Mesenchymal stem cell (in vitro differentiated cells and primary cell): ENCODE data around the gene GDPD4.
A peak's percentile ranks its signal among the peaks of the same experiment; 100 is the strongest.

ENCODE experiments used
- DNase-seq: peaks from one replicate; pipeline ENCODE4 v3.0.0-alpha.2; 2013
- H2AFZ ChIP-seq: one replicate; pipeline ENCODE4 v1.6.1; 2013; ENCODE audit warnings: low read depth, mild to moderate bottlenecking, control low read depth, inconsistent platforms, low read length, moderate library complexity
- H2AK5ac ChIP-seq: 2 replicates; pipeline ENCODE4 v1.6.1; 2013; ENCODE audit warnings: low read length, moderate library complexity, mild to moderate bottlenecking, inconsistent platforms; ENCODE audit not compliant: severe bottlenecking
- H2BK120ac ChIP-seq: one replicate; pipeline ENCODE4 v1.6.1; 2013; ENCODE audit warnings: low read depth, mild to moderate bottlenecking, inconsistent platforms, low read length, moderate library complexity
- H2BK12ac ChIP-seq, 2 experiments: one replicate each; pipeline ENCODE4 v1.6.1; 2013; ENCODE audit warnings: inconsistent platforms in 2 of 2, low read length in 2 of 2, mild to moderate bottlenecking in 2 of 2, moderate library complexity in 2 of 2, control low read depth in 1 of 2
- H2BK15ac ChIP-seq: one replicate; pipeline ENCODE4 v1.6.1; 2013; ENCODE audit warnings: mild to moderate bottlenecking, low read depth, inconsistent platforms; ENCODE audit not compliant: poor library complexity, severe bottlenecking
- H2BK5ac ChIP-seq: 2 replicates; pipeline ENCODE4 v1.6.1; 2013; ENCODE audit warnings: low read depth, mild to moderate bottlenecking, low read length, control low read depth, inconsistent platforms; ENCODE audit not compliant: poor library complexity, severe bottlenecking
- H3K14ac ChIP-seq, 2 experiments: one replicate each; pipeline ENCODE4 v1.6.1; 2013; ENCODE audit warnings: inconsistent platforms in 2 of 2, low read length in 2 of 2, control low read depth in 1 of 2, mild to moderate bottlenecking in 1 of 2, moderate library complexity in 1 of 2
- H3K18ac ChIP-seq, 2 experiments: one replicate each; pipeline ENCODE4 v1.6.1; 2013; ENCODE audit warnings: inconsistent platforms in 2 of 2, low read length in 2 of 2, control low read depth in 1 of 2, low read depth in 1 of 2, mild to moderate bottlenecking in 1 of 2
- H3K23ac ChIP-seq, 2 experiments: one replicate each; pipeline ENCODE4 v1.6.1; 2013; ENCODE audit warnings: inconsistent platforms in 2 of 2, low read length in 2 of 2, mild to moderate bottlenecking in 2 of 2, moderate library complexity in 2 of 2, control low read depth in 1 of 2
- H3K27ac ChIP-seq: 2 replicates; pipeline ENCODE4 v1.5.1; 2013; ENCODE audit warnings: mild to moderate bottlenecking, moderate library complexity, low read length, control low read depth, inconsistent platforms; ENCODE audit not compliant: poor library complexity, severe bottlenecking
- H3K27me3 ChIP-seq, 2 experiments: 2 replicates each; pipeline versions ENCODE4 v1.6.1 to v1.7.0; 2013; ENCODE audit warnings: low read length in 2 of 2, mild to moderate bottlenecking in 2 of 2, moderate library complexity in 2 of 2, control low read depth in 1 of 2, inconsistent platforms in 1 of 2; ENCODE audit not compliant: control insufficient read depth in 1 of 2, insufficient read depth in 1 of 2
- H3K36me3 ChIP-seq, 2 experiments: 2 replicates each; pipeline versions ENCODE4 v1.6.1 to v1.7.0; 2013; ENCODE audit warnings: low read length in 2 of 2, control low read depth in 1 of 2, inconsistent platforms in 1 of 2, low read depth in 1 of 2, mild to moderate bottlenecking in 1 of 2; ENCODE audit not compliant: insufficient read depth in 2 of 2, control insufficient read depth in 1 of 2
- H3K4ac ChIP-seq, 2 experiments: one replicate each; pipeline ENCODE4 v1.6.1; 2013; ENCODE audit warnings: inconsistent platforms in 2 of 2, low read length in 2 of 2, mild to moderate bottlenecking in 2 of 2, moderate library complexity in 2 of 2, control low read depth in 1 of 2, low read depth in 1 of 2
- H3K4me1 ChIP-seq: 2 replicates; pipeline ENCODE4 v1.6.1; 2013; ENCODE audit warnings: low read depth, low read length, control low read depth; ENCODE audit not compliant: control insufficient read depth, insufficient read depth
- H3K4me2 ChIP-seq: 2 replicates; pipeline ENCODE4 v1.6.1; 2013; ENCODE audit warnings: low read length, mild to moderate bottlenecking, inconsistent platforms; ENCODE audit not compliant: poor library complexity, severe bottlenecking
- H3K4me3 ChIP-seq, 2 experiments: 2 replicates each; pipeline versions ENCODE4 v1.5.1 to v1.7.0; 2013; ENCODE audit warnings: low read length in 2 of 2, mild to moderate bottlenecking in 2 of 2, control low read depth in 1 of 2, low read depth in 1 of 2; ENCODE audit not compliant: insufficient read depth in 1 of 2
- H3K79me1 ChIP-seq: replicated peaks from 2 replicates; pipeline ENCODE4 v1.6.1; 2013; ENCODE audit warnings: mild to moderate bottlenecking, control low read depth, low read length, inconsistent platforms; ENCODE audit not compliant: poor library complexity, severe bottlenecking
- H3K9ac ChIP-seq: 2 replicates; pipeline ENCODE4 v1.7.0; 2013; ENCODE audit warnings: mild to moderate bottlenecking, low read length, moderate library complexity
- H3K9me3 ChIP-seq: 2 replicates; pipeline ENCODE4 v1.7.0; 2013; ENCODE audit warnings: mild to moderate bottlenecking, low read length; ENCODE audit not compliant: control insufficient read depth
- H4K8ac ChIP-seq: one replicate; pipeline ENCODE4 v1.6.1; 2013; ENCODE audit warnings: inconsistent platforms, mild to moderate bottlenecking, low read length, moderate library complexity
- H4K91ac ChIP-seq: one replicate; pipeline ENCODE4 v1.6.1; 2013; ENCODE audit warnings: mild to moderate bottlenecking, low read length, inconsistent platforms
- WGBS: methylation state at CpG from one replicate; pipeline ENCODE4 v1.1.7; 2013; ENCODE audit warnings: mixed read lengths; 5-methylcytosine and 5-hydroxymethylcytosine counted together

Gene GDPD4

GRCh38 chr11:77179681-77180080 lies 121.8 kb downstream of the GDPD4 start:
- H3K36me3 ChIP-seq = no peaks in the 10 kb centered on the region
- no peak overlapping the region for H2BK5ac ChIP-seq
- H3K4me2 ChIP-seq = no peak overlapping the region
- H3K23ac ChIP-seq = no peak overlapping the region
- H3K9ac ChIP-seq = no peak overlapping the region
- WGBS = 94% methylated on average over 19 of the region's 19 CpGs
- H3K18ac ChIP-seq = no peak overlapping the region
- no peak overlapping the region for H2BK120ac ChIP-seq
- H3K4ac ChIP-seq = no peak overlapping the region
- H4K8ac ChIP-seq = no peak overlapping the region
- peak overlapping the region in 1 of 2 experiments; percentile 51 for H3K14ac ChIP-seq
- peaks cover 12% of the 10 kb centered on the region for H3K4me1 ChIP-seq
- H2AK5ac ChIP-seq = no peak overlapping the region
- no peak overlapping the region for H4K91ac ChIP-seq
- H2AFZ ChIP-seq = no peak overlapping the region
- no peaks in the 10 kb centered on the region for H3K9me3 ChIP-seq
- H3K27ac ChIP-seq = no peak overlapping the region
- H3K79me1 ChIP-seq = no peaks in the 10 kb centered on the region
- no peak overlapping the region for H2BK12ac ChIP-seq
- no peak overlapping the region for H3K4me3 ChIP-seq
- H3K27me3 ChIP-seq = peaks cover 20 to 34% of the 10 kb centered on the region in 2 experiments
- H2BK15ac ChIP-seq = no peak overlapping the region
- DNase-seq = no peak

GRCh38 chr11:77179048-77179447 lies 122.4 kb downstream of the GDPD4 start:
- WGBS = 78% methylated on average over 5 of the region's 5 CpGs
- Histone ChIP-seq H4K91ac (no peak overlapping the region), H3K4ac (no peak overlapping the region)

GRCh38 chr11:77178150-77178549 lies 123.3 kb downstream of the GDPD4 start:
- no peaks in the 10 kb centered on the region for H3K36me3 ChIP-seq
- H2BK120ac ChIP-seq = no peak overlapping the region
- H2BK12ac ChIP-seq = no peak overlapping the region
- no peak overlapping the region for H3K27ac ChIP-seq
- peaks cover 17% of the 10 kb centered on the region for H3K4me1 ChIP-seq
- H3K14ac ChIP-seq = no peak overlapping the region
- no peak overlapping the region for H3K4ac ChIP-seq
- H3K18ac ChIP-seq = no peak overlapping the region
- H3K23ac ChIP-seq = no peak overlapping the region
- WGBS = 49% methylated on average over 4 of the region's 4 CpGs
- H4K91ac ChIP-seq = no peak overlapping the region
- no peaks in the 10 kb centered on the region for H3K9me3 ChIP-seq
- H3K27me3 ChIP-seq = peaks cover 7 to 33% of the 10 kb centered on the region in 2 experiments
- no peak overlapping the region for H2BK15ac ChIP-seq
- H4K8ac ChIP-seq = no peak overlapping the region
- no peak overlapping the region for H3K4me2 ChIP-seq
- DNase-seq = no peak
- no peak overlapping the region for H2BK5ac ChIP-seq
- no peak overlapping the region for H3K9ac ChIP-seq
- H2AFZ ChIP-seq = no peak overlapping the region
- no peak overlapping the region for H3K4me3 ChIP-seq
- no peak overlapping the region for H2AK5ac ChIP-seq
- no peaks in the 10 kb centered on the region for H3K79me1 ChIP-seq

More at GRCh38 chr11:77179048-77179447, 122.4 kb downstream of the GDPD4 start:
- H3K18ac ChIP-seq = no peak overlapping the region
- no peaks in the 10 kb centered on the region for H3K79me1 ChIP-seq
- H2AFZ ChIP-seq = no peak overlapping the region
- no peak overlapping the region for H3K4me2 ChIP-seq
- no peaks in the 10 kb centered on the region for H3K36me3 ChIP-seq
- no peak overlapping the region for H3K14ac ChIP-seq
- H2BK5ac ChIP-seq = no peak overlapping the region
- H3K4me3 ChIP-seq = no peak overlapping the region
- H3K23ac ChIP-seq = no peak overlapping the region
- no peak overlapping the region for H2BK120ac ChIP-seq
- H2BK15ac ChIP-seq = no peak overlapping the region
- no peak overlapping the region for H4K8ac ChIP-seq
- no peak overlapping the region for H2AK5ac ChIP-seq
- no peak overlapping the region for H2BK12ac ChIP-seq
- H3K27me3 ChIP-seq = peaks cover 14 to 37% of the 10 kb centered on the region in 2 experiments
- H3K4me1 ChIP-seq = peaks cover 15% of the 10 kb centered on the region
- H3K9ac ChIP-seq = no peak overlapping the region
- no peaks in the 10 kb centered on the region for H3K9me3 ChIP-seq
- H3K27ac ChIP-seq = no peak overlapping the region
- DNase-seq = no peak

- H2BK120ac ChIP-seq = no peak overlapping the region
- no peak for DNase-seq
- H3K27ac ChIP-seq = no peak overlapping the region
- H3K4me3 ChIP-seq = no peak overlapping the region
- H4K8ac ChIP-seq = no peak overlapping the region
- H3K9ac ChIP-seq = no peak overlapping the region
- no peaks in the 10 kb centered on the region for H3K36me3 ChIP-seq
- no peak overlapping the region for H3K4ac ChIP-seq
- no peak overlapping the region for H3K14ac ChIP-seq
- no peak overlapping the region for H2BK12ac ChIP-seq
- peaks cover 17% of the 10 kb centered on the region for H3K4me1 ChIP-seq
- H2AFZ ChIP-seq = no peak overlapping the region
- peaks cover 0 to 38% of the 10 kb centered on the region in 2 experiments for H3K27me3 ChIP-seq
- H3K23ac ChIP-seq = no peak overlapping the region
- no peak overlapping the region for H2AK5ac ChIP-seq
- H4K91ac ChIP-seq = no peak overlapping the region
- no peaks in the 10 kb centered on the region for H3K79me1 ChIP-seq
- H3K4me2 ChIP-seq = no peak overlapping the region
- H2BK15ac ChIP-seq = no peak overlapping the region
- H3K18ac ChIP-seq = no peak overlapping the region
- H3K9me3 ChIP-seq = no peaks in the 10 kb centered on the region
- no peak overlapping the region for H2BK5ac ChIP-seq
- 88% methylated on average over 9 of the region's 9 CpGs for WGBS
Observed at GRCh38 chr11:77176996-77177395, 124.5 kb downstream of the GDPD4 start.
